Liver (tissue), 9 donors: ENCODE results near the gene DDIAS. TPM values are rescaled to one million over a fixed set of nuclear protein-coding genes. Genes with fewer than 3 reads are reported as not detected.

Source experiments
- DNase-seq: peaks from one replicate; pipeline ENCODE4 v3.0.0-alpha.2; 2017; ENCODE audit warnings: low spot score
- H3K27ac ChIP-seq, 2 donors: one replicate each; pipeline ENCODE4 v1.7.0; 2013; ENCODE audit warnings: inconsistent platforms in 2 of 2, low read length in 2 of 2, control low read depth in 1 of 2, low read depth in 1 of 2, mild to moderate bottlenecking in 1 of 2
- H3K27me3 ChIP-seq, 4 donors: one replicate each; pipeline versions ENCODE4 v1.6.1 to v1.7.0; 2013; ENCODE audit warnings: low read length in 3 of 4, inconsistent platforms in 1 of 4, mild to moderate bottlenecking in 1 of 4, moderate library complexity in 1 of 4; ENCODE audit not compliant: control insufficient read depth in 4 of 4, insufficient read depth in 4 of 4
- H3K36me3 ChIP-seq, 4 donors: one replicate each; pipeline versions ENCODE4 v1.6.1 to v1.7.0; 2013; ENCODE audit warnings: low read length in 3 of 4, mild to moderate bottlenecking in 3 of 4, low read depth in 1 of 4, moderate library complexity in 1 of 4; ENCODE audit not compliant: control insufficient read depth in 4 of 4, insufficient read depth in 3 of 4
- H3K4me1 ChIP-seq, 4 donors: one replicate each; pipeline versions ENCODE4 v1.6.1 to v1.7.0; 2013; ENCODE audit warnings: low read length in 3 of 4, mild to moderate bottlenecking in 3 of 4, moderate library complexity in 1 of 4; ENCODE audit not compliant: control insufficient read depth in 4 of 4, insufficient read depth in 4 of 4
- H3K4me3 ChIP-seq, 3 donors: one replicate each; pipeline versions ENCODE4 v1.6.1 to v1.7.0; 2013; ENCODE audit warnings: low read length in 3 of 3, control low read depth in 1 of 3, low read depth in 1 of 3, mild to moderate bottlenecking in 1 of 3
- H3K9ac ChIP-seq, 2 donors: one replicate each; pipeline ENCODE4 v1.7.0; 2013; ENCODE audit warnings: low read length in 2 of 2, mild to moderate bottlenecking in 2 of 2, moderate library complexity in 2 of 2, control low read depth in 1 of 2, low read depth in 1 of 2
- H3K9me3 ChIP-seq, 4 donors: one replicate each; pipeline versions ENCODE4 v1.6.1 to v1.7.0; 2013; ENCODE audit warnings: low read length in 3 of 4; ENCODE audit not compliant: control insufficient read depth in 4 of 4
- ATF3 ChIP-seq: IDR thresholded peaks from 2 replicates; pipeline ENCODE4 v1.6.1; 2016; ENCODE audit warnings: antibody characterized with exemption
- EGR1 ChIP-seq, 2 donors: IDR thresholded peaks; 2 replicates each; pipeline ENCODE4 v1.6.1; 2016 to 2018; ENCODE audit warnings: antibody characterized with exemption in 2 of 2, low read depth in 2 of 2
- FOXA1 ChIP-seq: IDR thresholded peaks from 2 replicates; pipeline ENCODE4 v1.6.1; 2016; ENCODE audit warnings: antibody characterized with exemption
- FOXA2 ChIP-seq: IDR thresholded peaks from 2 replicates; pipeline ENCODE4 v1.6.1; 2016; ENCODE audit warnings: antibody characterized with exemption
- GABPA ChIP-seq, 2 donors: IDR thresholded peaks in 1 of 2; conservative IDR thresholded peaks in 1 of 2; 2 replicates each; pipeline ENCODE4 v1.6.1; 2016; ENCODE audit warnings: antibody characterized with exemption in 2 of 2, mild to moderate bottlenecking in 1 of 2, moderate library complexity in 1 of 2
- HNF4A ChIP-seq, 2 donors: conservative IDR thresholded peaks; 2 replicates each; pipeline ENCODE4 v1.6.1; 2016; ENCODE audit warnings: antibody characterized with exemption in 2 of 2, mild to moderate bottlenecking in 2 of 2
- HNF4G ChIP-seq: IDR thresholded peaks from 2 replicates; pipeline ENCODE4 v1.6.1; 2016; ENCODE audit warnings: antibody characterized with exemption
- JUND ChIP-seq, 2 donors: IDR thresholded peaks; 2 replicates each; pipeline ENCODE4 v1.6.1; 2016; ENCODE audit warnings: antibody characterized with exemption in 2 of 2
- MAX ChIP-seq: IDR thresholded peaks from 2 replicates; pipeline ENCODE4 v1.6.1; 2016; ENCODE audit warnings: antibody characterized with exemption
- NR2F2 ChIP-seq: IDR thresholded peaks from 2 replicates; pipeline ENCODE4 v1.6.1; 2016; ENCODE audit warnings: antibody characterized with exemption
- RAD21 ChIP-seq, 2 donors: IDR thresholded peaks; 2 replicates each; pipeline ENCODE4 v1.6.1; 2016; ENCODE audit warnings: antibody characterized with exemption in 2 of 2, mild to moderate bottlenecking in 2 of 2
- RXRA ChIP-seq, 2 donors: IDR thresholded peaks; 2 replicates each; pipeline ENCODE4 v1.6.1; 2017 to 2018; ENCODE audit warnings: antibody characterized with exemption in 2 of 2, mild to moderate bottlenecking in 1 of 2
- SP1 ChIP-seq: IDR thresholded peaks from 2 replicates; pipeline ENCODE4 v1.6.1; 2018; ENCODE audit warnings: antibody characterized with exemption, mild to moderate bottlenecking
- TAF1 ChIP-seq: conservative IDR thresholded peaks from 2 replicates; pipeline ENCODE4 v1.6.1; 2016; ENCODE audit warnings: antibody characterized with exemption, mild to moderate bottlenecking
- YY1 ChIP-seq: IDR thresholded peaks from 2 replicates; pipeline ENCODE4 v1.6.1; 2016; ENCODE audit warnings: antibody characterized with exemption, mild to moderate bottlenecking
- ZBTB33 ChIP-seq: IDR thresholded peaks from 2 replicates; pipeline ENCODE4 v1.6.1; 2016; ENCODE audit warnings: antibody characterized with exemption
- WGBS: extraction: QIAGEN DNeasy Blood & Tissue Kit; methylation state at CpG from one replicate; pipeline ENCODE4 v1.1.7; 2013; 5-methylcytosine and 5-hydroxymethylcytosine counted together
- polyA plus RNA-seq, 2 donors: library from polyadenylated mRNA; stranded (reverse) in 1 of 2; unstranded in 1 of 2; fragments of 200-250 nt in 1 of 2; fragments of >200 nt in 1 of 2; fragmentation: Nextera tagmentation in 1 of 2; extraction: Ambion mirVana in 1 of 2; gene quantifications; one replicate each; pipeline versions ENCODE4 v1.2.1 to v1.2.3, GENCODE V29; 2013 to 2015
- total RNA-seq, 2 donors: library from RNA; depleted of rRNA; stranded (reverse); fragments of >200 nt; gene quantifications; one replicate each; pipeline ENCODE4 v1.2.3, GENCODE V29; 2014
- TF ChIP-seq, protein P1 (sequence below): IDR thresholded peaks from 2 replicates; pipeline ENCODE4 v1.6.1; 2016; ENCODE audit warnings: antibody characterized with exemption, mild to moderate bottlenecking
- TF ChIP-seq, protein P2 (sequence below): fragments of 150-350 bp; IDR thresholded peaks from 2 replicates; pipeline ENCODE4 v1.5.1; 2017; ENCODE audit warnings: improper control_type of control experiment, low read depth, low read length; ENCODE audit not compliant: missing input control
- donor health status: healthy.
- donor health status: healthy.
- donor health status: healthy.
- donor health status: healthy.
- donor health status: healthy.

Gene DDIAS
- total and polyA plus RNA-seq, 4 donors = 0.25 to 8.4 (median 0.47) TPM

GRCh38 chr11:82896183-82896582 lies 5.4 kb upstream of the DDIAS start:
- Histone ChIP-seq H3K4me3 (no peak overlapping the region), H3K9me3 (no peaks in the 10 kb centered on the region), H3K4me1 (peaks cover 0 to 19% (median 6%) of the 10 kb centered on the region in 4 donors), H3K27ac (no peak overlapping the region), H3K9ac (no peak overlapping the region), H3K27me3 (no peaks in the 10 kb centered on the region), H3K36me3 (no peaks in the 10 kb centered on the region)
- WGBS = 94% methylated on average over 6 of the region's 6 CpGs
- no peak for TF ChIP-seq TAF1
- TF ChIP-seq HNF4G = no peak
- no peak for TF ChIP-seq FOXA2
- TF ChIP-seq, protein P1, sequence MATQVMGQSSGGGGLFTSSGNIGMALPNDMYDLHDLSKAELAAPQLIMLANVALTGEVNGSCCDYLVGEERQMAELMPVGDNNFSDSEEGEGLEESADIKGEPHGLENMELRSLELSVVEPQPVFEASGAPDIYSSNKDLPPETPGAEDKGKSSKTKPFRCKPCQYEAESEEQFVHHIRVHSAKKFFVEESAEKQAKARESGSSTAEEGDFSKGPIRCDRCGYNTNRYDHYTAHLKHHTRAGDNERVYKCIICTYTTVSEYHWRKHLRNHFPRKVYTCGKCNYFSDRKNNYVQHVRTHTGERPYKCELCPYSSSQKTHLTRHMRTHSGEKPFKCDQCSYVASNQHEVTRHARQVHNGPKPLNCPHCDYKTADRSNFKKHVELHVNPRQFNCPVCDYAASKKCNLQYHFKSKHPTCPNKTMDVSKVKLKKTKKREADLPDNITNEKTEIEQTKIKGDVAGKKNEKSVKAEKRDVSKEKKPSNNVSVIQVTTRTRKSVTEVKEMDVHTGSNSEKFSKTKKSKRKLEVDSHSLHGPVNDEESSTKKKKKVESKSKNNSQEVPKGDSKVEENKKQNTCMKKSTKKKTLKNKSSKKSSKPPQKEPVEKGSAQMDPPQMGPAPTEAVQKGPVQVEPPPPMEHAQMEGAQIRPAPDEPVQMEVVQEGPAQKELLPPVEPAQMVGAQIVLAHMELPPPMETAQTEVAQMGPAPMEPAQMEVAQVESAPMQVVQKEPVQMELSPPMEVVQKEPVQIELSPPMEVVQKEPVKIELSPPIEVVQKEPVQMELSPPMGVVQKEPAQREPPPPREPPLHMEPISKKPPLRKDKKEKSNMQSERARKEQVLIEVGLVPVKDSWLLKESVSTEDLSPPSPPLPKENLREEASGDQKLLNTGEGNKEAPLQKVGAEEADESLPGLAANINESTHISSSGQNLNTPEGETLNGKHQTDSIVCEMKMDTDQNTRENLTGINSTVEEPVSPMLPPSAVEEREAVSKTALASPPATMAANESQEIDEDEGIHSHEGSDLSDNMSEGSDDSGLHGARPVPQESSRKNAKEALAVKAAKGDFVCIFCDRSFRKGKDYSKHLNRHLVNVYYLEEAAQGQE = no peak
- TF ChIP-seq GABPA (IDR thresholded peaks at IDR 0.05 in 1 of 2, conservative IDR thresholded peaks at IDR 0.05 in 1 of 2) = no peak
- no peak for TF ChIP-seq NR2F2
- TF ChIP-seq YY1 = no peak
- no peak for TF ChIP-seq RXRA (IDR thresholded peaks at IDR 0.05)
- no peak for TF ChIP-seq HNF4A (conservative IDR thresholded peaks at IDR 0.05)
- no peak for TF ChIP-seq ZBTB33
- TF ChIP-seq JUND (IDR thresholded peaks at IDR 0.05) = no peak
- no peak for DNase-seq

- H3K4me3 ChIP-seq = no peak overlapping the region
- no peak overlapping the region for H3K27ac ChIP-seq
- H3K4me1 ChIP-seq = peaks cover 2 to 27% (median 11%) of the 10 kb centered on the region in 4 donors
- DNase-seq = no peak
- H3K27me3 ChIP-seq = no peaks in the 10 kb centered on the region
- no peaks in the 10 kb centered on the region for H3K36me3 ChIP-seq
- no peak overlapping the region for H3K9ac ChIP-seq
- 64% methylated on average over 1 of the region's 1 CpG for WGBS
- H3K9me3 ChIP-seq = no peaks in the 10 kb centered on the region
- TF ChIP-seq HNF4G (no peak), FOXA1 (no peak), EGR1 (IDR thresholded peaks at IDR 0.05; ENCODE audit: low read depth in 2 of 2) (no peak), MAX (no peak), FOXA2 (no peak), TAF1 (no peak), NR2F2 (no peak), SP1 (no peak), HNF4A (conservative IDR thresholded peaks at IDR 0.05) (no peak), ATF3 (no peak), JUND (IDR thresholded peaks at IDR 0.05) (no peak), GABPA (IDR thresholded peaks at IDR 0.05 in 1 of 2, conservative IDR thresholded peaks at IDR 0.05 in 1 of 2) (no peak), YY1 (no peak), RAD21 (IDR thresholded peaks at IDR 0.05) (no peak), RXRA (IDR thresholded peaks at IDR 0.05) (no peak), ZBTB33 (no peak)
- TF ChIP-seq, protein P2, sequence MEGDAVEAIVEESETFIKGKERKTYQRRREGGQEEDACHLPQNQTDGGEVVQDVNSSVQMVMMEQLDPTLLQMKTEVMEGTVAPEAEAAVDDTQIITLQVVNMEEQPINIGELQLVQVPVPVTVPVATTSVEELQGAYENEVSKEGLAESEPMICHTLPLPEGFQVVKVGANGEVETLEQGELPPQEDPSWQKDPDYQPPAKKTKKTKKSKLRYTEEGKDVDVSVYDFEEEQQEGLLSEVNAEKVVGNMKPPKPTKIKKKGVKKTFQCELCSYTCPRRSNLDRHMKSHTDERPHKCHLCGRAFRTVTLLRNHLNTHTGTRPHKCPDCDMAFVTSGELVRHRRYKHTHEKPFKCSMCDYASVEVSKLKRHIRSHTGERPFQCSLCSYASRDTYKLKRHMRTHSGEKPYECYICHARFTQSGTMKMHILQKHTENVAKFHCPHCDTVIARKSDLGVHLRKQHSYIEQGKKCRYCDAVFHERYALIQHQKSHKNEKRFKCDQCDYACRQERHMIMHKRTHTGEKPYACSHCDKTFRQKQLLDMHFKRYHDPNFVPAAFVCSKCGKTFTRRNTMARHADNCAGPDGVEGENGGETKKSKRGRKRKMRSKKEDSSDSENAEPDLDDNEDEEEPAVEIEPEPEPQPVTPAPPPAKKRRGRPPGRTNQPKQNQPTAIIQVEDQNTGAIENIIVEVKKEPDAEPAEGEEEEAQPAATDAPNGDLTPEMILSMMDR = no peak
- TF ChIP-seq, protein P1 = no peak
Measured at GRCh38 chr11:82898241-82898640, 3.3 kb upstream of the DDIAS start.
